Skeletal muscle tissue (tissue), 4 donors: ENCODE measurements around the gene MAPKAP1. TPM values are rescaled to one million over a fixed set of nuclear protein-coding genes. Genes with fewer than 3 reads are reported as not detected.

Source experiments
- H3K27ac ChIP-seq: one replicate; pipeline ENCODE4 v1.7.0; 2013; ENCODE audit warnings: mild to moderate bottlenecking, low read depth, low read length, inconsistent platforms
- H3K27me3 ChIP-seq, 3 donors: one replicate each; pipeline ENCODE4 v1.7.0; 2013; ENCODE audit warnings: low read length in 3 of 3; ENCODE audit not compliant: control insufficient read depth in 3 of 3, insufficient read depth in 3 of 3
- H3K36me3 ChIP-seq, 3 donors: one replicate each; pipeline ENCODE4 v1.7.0; 2013; ENCODE audit warnings: low read length in 3 of 3; ENCODE audit not compliant: control insufficient read depth in 3 of 3, insufficient read depth in 3 of 3
- H3K4me1 ChIP-seq, 3 donors: one replicate each; pipeline ENCODE4 v1.7.0; 2013; ENCODE audit warnings: low read length in 3 of 3, mild to moderate bottlenecking in 3 of 3; ENCODE audit not compliant: control insufficient read depth in 3 of 3, insufficient read depth in 3 of 3
- H3K4me3 ChIP-seq, 3 donors: one replicate each; pipeline ENCODE4 v1.7.0; 2013; ENCODE audit warnings: low read length in 3 of 3
- H3K9ac ChIP-seq, 3 donors: one replicate each; pipeline ENCODE4 v1.7.0; 2013; ENCODE audit warnings: low read length in 3 of 3, mild to moderate bottlenecking in 3 of 3, moderate library complexity in 2 of 3, low read depth in 1 of 3
- H3K9me3 ChIP-seq, 3 donors: one replicate each; pipeline ENCODE4 v1.7.0; 2013; ENCODE audit warnings: low read length in 3 of 3; ENCODE audit not compliant: control insufficient read depth in 3 of 3
- total RNA-seq: library from RNA; depleted of rRNA; stranded (reverse); fragments of >200 nt; gene quantifications from one replicate; pipeline ENCODE4 v1.2.3, GENCODE V29; 2014
- donor health status: Osteomylitis.

Gene MAPKAP1
- total RNA-seq, 1 donor from 2014 or later: 44.9 TPM

GRCh38 chr9:125497906-125498305 is 209.1 kb downstream of the MAPKAP1 start:
- H3K27me3 ChIP-seq: no peaks in the 10 kb centered on the region
- no peak overlapping the region for H3K27ac ChIP-seq
- H3K36me3 ChIP-seq: no peaks in the 10 kb centered on the region
- H3K9ac ChIP-seq: no peak overlapping the region
- no peak overlapping the region for H3K4me3 ChIP-seq
- no peaks in the 10 kb centered on the region for H3K4me1 ChIP-seq
- no peaks in the 10 kb centered on the region for H3K9me3 ChIP-seq

- Histone ChIP-seq H3K4me3 (no peak overlapping the region), H3K9ac (no peak overlapping the region), H3K4me1 (no peaks in the 10 kb centered on the region), H3K27ac (no peak overlapping the region), H3K27me3 (no peaks in the 10 kb centered on the region), H3K9me3 (no peaks in the 10 kb centered on the region), H3K36me3 (no peaks in the 10 kb centered on the region)
These were observed 209.5 kb downstream of the MAPKAP1 start for GRCh38 chr9:125497478-125497877.

- H3K27me3 ChIP-seq: no peaks in the 10 kb centered on the region
- no peaks in the 10 kb centered on the region for H3K9me3 ChIP-seq
- H3K9ac ChIP-seq: no peak overlapping the region
- no peak overlapping the region for H3K27ac ChIP-seq
- no peaks in the 10 kb centered on the region for H3K36me3 ChIP-seq
- no peak overlapping the region for H3K4me3 ChIP-seq
- no peaks in the 10 kb centered on the region for H3K4me1 ChIP-seq
These were observed 210.6 kb downstream of the MAPKAP1 start for GRCh38 chr9:125496313-125496834.

- Histone ChIP-seq H3K36me3 (no peaks in the 10 kb centered on the region), H3K9me3 (no peaks in the 10 kb centered on the region), H3K4me1 (no peaks in the 10 kb centered on the region), H3K4me3 (no peak overlapping the region), H3K9ac (no peak overlapping the region), H3K27me3 (no peaks in the 10 kb centered on the region), H3K27ac (no peak overlapping the region)
These were observed 211.6 kb downstream of the MAPKAP1 start for GRCh38 chr9:125495172-125496119.

GRCh38 chr9:125494653-125494915 is 212.4 kb downstream of the MAPKAP1 start:
- no peaks in the 10 kb centered on the region for H3K36me3 ChIP-seq
- H3K4me3 ChIP-seq: no peak overlapping the region
- no peak overlapping the region for H3K27ac ChIP-seq
- H3K9me3 ChIP-seq: no peaks in the 10 kb centered on the region
- H3K9ac ChIP-seq: no peak overlapping the region
- no peaks in the 10 kb centered on the region for H3K4me1 ChIP-seq
- H3K27me3 ChIP-seq: no peaks in the 10 kb centered on the region

GRCh38 chr9:125493881-125494652 is 212.9 kb downstream of the MAPKAP1 start:
- H3K27ac ChIP-seq: no peak overlapping the region
- H3K4me3 ChIP-seq: no peak overlapping the region
- H3K27me3 ChIP-seq: no peaks in the 10 kb centered on the region
- no peaks in the 10 kb centered on the region for H3K4me1 ChIP-seq
- H3K9ac ChIP-seq: no peak overlapping the region
- no peaks in the 10 kb centered on the region for H3K36me3 ChIP-seq
- no peaks in the 10 kb centered on the region for H3K9me3 ChIP-seq

- H3K9ac ChIP-seq: no peak overlapping the region
- no peaks in the 10 kb centered on the region for H3K4me1 ChIP-seq
- no peaks in the 10 kb centered on the region for H3K36me3 ChIP-seq
These were observed 213.6 kb downstream of the MAPKAP1 start for GRCh38 chr9:125493384-125493783.

GRCh38 chr9:125492719-125493118 is 214.3 kb downstream of the MAPKAP1 start:
- Histone ChIP-seq H3K9ac (no peak overlapping the region), H3K27ac (no peak overlapping the region), H3K4me1 (no peaks in the 10 kb centered on the region), H3K27me3 (no peaks in the 10 kb centered on the region), H3K36me3 (no peaks in the 10 kb centered on the region), H3K9me3 (no peaks in the 10 kb centered on the region), H3K4me3 (no peak overlapping the region)

More at GRCh38 chr9:125493384-125493783, 213.6 kb downstream of the MAPKAP1 start:
- no peaks in the 10 kb centered on the region for H3K27me3 ChIP-seq
- H3K27ac ChIP-seq: no peak overlapping the region
- no peak overlapping the region for H3K4me3 ChIP-seq
- no peaks in the 10 kb centered on the region for H3K9me3 ChIP-seq

GRCh38 chr9:125487842-125488241 is 219.2 kb downstream of the MAPKAP1 start:
- Histone ChIP-seq H3K27me3 (no peaks in the 10 kb centered on the region), H3K27ac (no peak overlapping the region)

GRCh38 chr9:125486576-125486975 is 220.4 kb downstream of the MAPKAP1 start:
- no peak overlapping the region for H3K4me3 ChIP-seq
- H3K9me3 ChIP-seq: no peaks in the 10 kb centered on the region
- H3K36me3 ChIP-seq: peaks cover 4 to 7% (median 6%) of the 10 kb centered on the region in 3 donors
- H3K27me3 ChIP-seq: no peaks in the 10 kb centered on the region
- H3K9ac ChIP-seq: no peak overlapping the region
- peaks cover 6 to 10% (median 7%) of the 10 kb centered on the region in 3 donors for H3K4me1 ChIP-seq
- H3K27ac ChIP-seq: no peak overlapping the region

More at GRCh38 chr9:125487842-125488241, 219.2 kb downstream of the MAPKAP1 start:
- Histone ChIP-seq H3K4me3 (no peak overlapping the region), H3K9ac (no peak overlapping the region), H3K36me3 (peaks cover 3 to 7% (median 4%) of the 10 kb centered on the region in 3 donors), H3K9me3 (no peaks in the 10 kb centered on the region), H3K4me1 (peaks cover 6 to 10% (median 7%) of the 10 kb centered on the region in 3 donors)
